Liver (tissue), 9 donors: ENCODE data around the gene TEP1. TPM values are rescaled to one million over a fixed set of nuclear protein-coding genes. Genes with fewer than 3 reads are reported as not detected.
A peak's percentile ranks its signal among the peaks of the same experiment; 100 is the strongest.

Experiments used
- DNase-seq: peaks from one replicate; pipeline ENCODE4 v3.0.0-alpha.2; 2017; ENCODE audit warnings: low spot score
- H3K27ac ChIP-seq, 2 donors: one replicate each; pipeline ENCODE4 v1.7.0; 2013; ENCODE audit warnings: inconsistent platforms in 2 of 2, low read length in 2 of 2, control low read depth in 1 of 2, low read depth in 1 of 2, mild to moderate bottlenecking in 1 of 2
- H3K27me3 ChIP-seq, 4 donors: one replicate each; pipeline versions ENCODE4 v1.6.1 to v1.7.0; 2013; ENCODE audit warnings: low read length in 3 of 4, inconsistent platforms in 1 of 4, mild to moderate bottlenecking in 1 of 4, moderate library complexity in 1 of 4; ENCODE audit not compliant: control insufficient read depth in 4 of 4, insufficient read depth in 4 of 4
- H3K36me3 ChIP-seq, 4 donors: one replicate each; pipeline versions ENCODE4 v1.6.1 to v1.7.0; 2013; ENCODE audit warnings: low read length in 3 of 4, mild to moderate bottlenecking in 3 of 4, low read depth in 1 of 4, moderate library complexity in 1 of 4; ENCODE audit not compliant: control insufficient read depth in 4 of 4, insufficient read depth in 3 of 4
- H3K4me1 ChIP-seq, 4 donors: one replicate each; pipeline versions ENCODE4 v1.6.1 to v1.7.0; 2013; ENCODE audit warnings: low read length in 3 of 4, mild to moderate bottlenecking in 3 of 4, moderate library complexity in 1 of 4; ENCODE audit not compliant: control insufficient read depth in 4 of 4, insufficient read depth in 4 of 4
- H3K4me3 ChIP-seq, 3 donors: one replicate each; pipeline versions ENCODE4 v1.6.1 to v1.7.0; 2013; ENCODE audit warnings: low read length in 3 of 3, control low read depth in 1 of 3, low read depth in 1 of 3, mild to moderate bottlenecking in 1 of 3
- H3K9ac ChIP-seq, 2 donors: one replicate each; pipeline ENCODE4 v1.7.0; 2013; ENCODE audit warnings: low read length in 2 of 2, mild to moderate bottlenecking in 2 of 2, moderate library complexity in 2 of 2, control low read depth in 1 of 2, low read depth in 1 of 2
- H3K9me3 ChIP-seq, 4 donors: one replicate each; pipeline versions ENCODE4 v1.6.1 to v1.7.0; 2013; ENCODE audit warnings: low read length in 3 of 4; ENCODE audit not compliant: control insufficient read depth in 4 of 4
- EGR1 ChIP-seq, 2 donors: IDR thresholded peaks; 2 replicates each; pipeline ENCODE4 v1.6.1; 2016 to 2018; ENCODE audit warnings: antibody characterized with exemption in 2 of 2, low read depth in 2 of 2
- FOXA1 ChIP-seq: IDR thresholded peaks from 2 replicates; pipeline ENCODE4 v1.6.1; 2016; ENCODE audit warnings: antibody characterized with exemption
- FOXA2 ChIP-seq: IDR thresholded peaks from 2 replicates; pipeline ENCODE4 v1.6.1; 2016; ENCODE audit warnings: antibody characterized with exemption
- GABPA ChIP-seq, 2 donors: IDR thresholded peaks in 1 of 2; conservative IDR thresholded peaks in 1 of 2; 2 replicates each; pipeline ENCODE4 v1.6.1; 2016; ENCODE audit warnings: antibody characterized with exemption in 2 of 2, mild to moderate bottlenecking in 1 of 2, moderate library complexity in 1 of 2
- HNF4A ChIP-seq, 2 donors: conservative IDR thresholded peaks; 2 replicates each; pipeline ENCODE4 v1.6.1; 2016; ENCODE audit warnings: antibody characterized with exemption in 2 of 2, mild to moderate bottlenecking in 2 of 2
- HNF4G ChIP-seq: IDR thresholded peaks from 2 replicates; pipeline ENCODE4 v1.6.1; 2016; ENCODE audit warnings: antibody characterized with exemption
- JUND ChIP-seq, 2 donors: IDR thresholded peaks; 2 replicates each; pipeline ENCODE4 v1.6.1; 2016; ENCODE audit warnings: antibody characterized with exemption in 2 of 2
- NR2F2 ChIP-seq: IDR thresholded peaks from 2 replicates; pipeline ENCODE4 v1.6.1; 2016; ENCODE audit warnings: antibody characterized with exemption
- RAD21 ChIP-seq, 2 donors: IDR thresholded peaks; 2 replicates each; pipeline ENCODE4 v1.6.1; 2016; ENCODE audit warnings: antibody characterized with exemption in 2 of 2, mild to moderate bottlenecking in 2 of 2
- RXRA ChIP-seq, 2 donors: IDR thresholded peaks; 2 replicates each; pipeline ENCODE4 v1.6.1; 2017 to 2018; ENCODE audit warnings: antibody characterized with exemption in 2 of 2, mild to moderate bottlenecking in 1 of 2
- SP1 ChIP-seq: IDR thresholded peaks from 2 replicates; pipeline ENCODE4 v1.6.1; 2018; ENCODE audit warnings: antibody characterized with exemption, mild to moderate bottlenecking
- TAF1 ChIP-seq: conservative IDR thresholded peaks from 2 replicates; pipeline ENCODE4 v1.6.1; 2016; ENCODE audit warnings: antibody characterized with exemption, mild to moderate bottlenecking
- YY1 ChIP-seq: IDR thresholded peaks from 2 replicates; pipeline ENCODE4 v1.6.1; 2016; ENCODE audit warnings: antibody characterized with exemption, mild to moderate bottlenecking
- WGBS: extraction: QIAGEN DNeasy Blood & Tissue Kit; methylation state at CpG from one replicate; pipeline ENCODE4 v1.1.7; 2013; 5-methylcytosine and 5-hydroxymethylcytosine counted together
- polyA plus RNA-seq, 2 donors: library from polyadenylated mRNA; stranded (reverse) in 1 of 2; unstranded in 1 of 2; fragments of 200-250 nt in 1 of 2; fragments of >200 nt in 1 of 2; fragmentation: Nextera tagmentation in 1 of 2; extraction: Ambion mirVana in 1 of 2; gene quantifications; one replicate each; pipeline versions ENCODE4 v1.2.1 to v1.2.3, GENCODE V29; 2013 to 2015
- total RNA-seq, 2 donors: library from RNA; depleted of rRNA; stranded (reverse); fragments of >200 nt; gene quantifications; one replicate each; pipeline ENCODE4 v1.2.3, GENCODE V29; 2014
- TF ChIP-seq, protein P1 (sequence below): IDR thresholded peaks from 2 replicates; pipeline ENCODE4 v1.6.1; 2016; ENCODE audit warnings: antibody characterized with exemption
- TF ChIP-seq, protein P2 (sequence below): IDR thresholded peaks from 2 replicates; pipeline ENCODE4 v1.6.1; 2016; ENCODE audit warnings: antibody characterized with exemption
- TF ChIP-seq, protein P3 (sequence below): fragments of 150-350 bp; IDR thresholded peaks from 2 replicates; pipeline ENCODE4 v1.5.1; 2017; ENCODE audit warnings: improper control_type of control experiment, low read depth, low read length; ENCODE audit not compliant: missing input control
- TF ChIP-seq, protein P4 (sequence below): IDR thresholded peaks from 2 replicates; pipeline ENCODE4 v1.6.1; 2016; ENCODE audit warnings: antibody characterized with exemption, mild to moderate bottlenecking
- TF ChIP-seq, protein P5 (sequence below): IDR thresholded peaks from 2 replicates; pipeline ENCODE4 v1.6.1; 2016; ENCODE audit warnings: antibody characterized with exemption
- donor health status: healthy.
- donor health status: healthy.
- donor health status: healthy.
- donor health status: healthy.
- donor health status: healthy.

Gene TEP1
- total and polyA plus RNA-seq, 4 donors: 3.9 to 20.7 (median 7.6) TPM

DNA sequence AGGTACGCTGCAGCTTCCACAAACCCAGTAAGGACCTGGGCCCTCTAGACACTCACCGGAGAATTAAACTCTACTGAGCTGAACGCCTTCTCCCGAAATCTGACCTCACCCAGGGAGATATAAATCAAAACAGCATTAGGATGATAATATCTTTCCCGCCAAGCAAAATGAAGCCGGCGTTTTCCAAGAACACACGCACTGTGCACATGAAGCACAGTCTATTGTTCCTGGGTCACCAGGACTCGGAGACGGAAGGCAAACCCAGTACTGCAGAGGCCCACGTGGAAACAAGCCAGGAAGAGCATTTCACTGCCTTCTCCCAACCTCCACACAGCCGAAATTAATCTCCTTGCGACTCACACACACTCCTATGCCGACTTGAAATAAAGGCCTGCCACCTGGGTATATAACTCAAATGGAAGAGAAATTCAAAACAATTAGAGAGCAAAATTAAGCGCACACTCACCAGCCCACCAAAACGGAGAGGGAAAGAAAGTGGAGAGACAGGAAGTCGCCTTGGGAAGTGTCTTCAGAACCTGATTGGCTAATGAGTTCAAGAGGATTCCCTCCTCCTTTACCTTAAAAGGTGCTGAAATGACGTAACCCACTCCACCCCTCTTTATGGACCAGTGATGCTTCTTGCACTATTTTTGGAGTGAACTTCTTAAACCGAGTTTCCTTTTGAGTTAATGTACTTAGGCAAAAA is 80.4 kb downstream of the TEP1 start, which contains the start of gene CCNB1IP1:
CCNB1IP1 (minus strand) TSS at position 492 of the 706 bp plus-strand sequence. CDS start 16,756 bp downstream, outside the sequence.
- Histone ChIP-seq H3K36me3 (peaks cover 0 to 11% (median 1%) of the 10 kb centered on the region in 4 donors), H3K4me3 (peak within 1 kb of the TSS; percentile 53 to 98 (median 79)), H3K27me3 (no peaks in the 10 kb centered on the region), H3K9me3 (no peaks in the 10 kb centered on the region), H3K4me1 (peaks cover 9 to 47% (median 39%) of the 10 kb centered on the region in 4 donors), H3K9ac (peak within 1 kb of the TSS; percentile 52 to 98), H3K27ac (peak within 1 kb of the TSS; percentile 81 to 97)
- TF ChIP-seq, protein P1, sequence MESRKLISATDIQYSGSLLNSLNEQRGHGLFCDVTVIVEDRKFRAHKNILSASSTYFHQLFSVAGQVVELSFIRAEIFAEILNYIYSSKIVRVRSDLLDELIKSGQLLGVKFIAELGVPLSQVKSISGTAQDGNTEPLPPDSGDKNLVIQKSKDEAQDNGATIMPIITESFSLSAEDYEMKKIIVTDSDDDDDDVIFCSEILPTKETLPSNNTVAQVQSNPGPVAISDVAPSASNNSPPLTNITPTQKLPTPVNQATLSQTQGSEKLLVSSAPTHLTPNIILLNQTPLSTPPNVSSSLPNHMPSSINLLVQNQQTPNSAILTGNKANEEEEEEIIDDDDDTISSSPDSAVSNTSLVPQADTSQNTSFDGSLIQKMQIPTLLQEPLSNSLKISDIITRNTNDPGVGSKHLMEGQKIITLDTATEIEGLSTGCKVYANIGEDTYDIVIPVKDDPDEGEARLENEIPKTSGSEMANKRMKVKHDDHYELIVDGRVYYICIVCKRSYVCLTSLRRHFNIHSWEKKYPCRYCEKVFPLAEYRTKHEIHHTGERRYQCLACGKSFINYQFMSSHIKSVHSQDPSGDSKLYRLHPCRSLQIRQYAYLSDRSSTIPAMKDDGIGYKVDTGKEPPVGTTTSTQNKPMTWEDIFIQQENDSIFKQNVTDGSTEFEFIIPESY: peak; percentile 24
- TF ChIP-seq GABPA (IDR thresholded peaks at IDR 0.05 in 1 of 2, conservative IDR thresholded peaks at IDR 0.05 in 1 of 2) (peak; percentile 39 to 65), JUND (IDR thresholded peaks at IDR 0.05) (peak; percentile 93 to 94), TAF1 (peak; percentile 54), FOXA1 (no peak), HNF4G (no peak), RAD21 (IDR thresholded peaks at IDR 0.05) (no peak), EGR1 (IDR thresholded peaks at IDR 0.05; ENCODE audit: low read depth in 2 of 2) (no peak), YY1 (no peak), FOXA2 (no peak), SP1 (peak; percentile 56), HNF4A (conservative IDR thresholded peaks at IDR 0.05) (no peak), NR2F2 (no peak), RXRA (IDR thresholded peaks at IDR 0.05) (peak in 1 of 2 donors; percentile 69)
- TF ChIP-seq, protein P2, sequence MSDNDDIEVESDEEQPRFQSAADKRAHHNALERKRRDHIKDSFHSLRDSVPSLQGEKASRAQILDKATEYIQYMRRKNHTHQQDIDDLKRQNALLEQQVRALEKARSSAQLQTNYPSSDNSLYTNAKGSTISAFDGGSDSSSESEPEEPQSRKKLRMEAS: no peak
- TF ChIP-seq, protein P3, sequence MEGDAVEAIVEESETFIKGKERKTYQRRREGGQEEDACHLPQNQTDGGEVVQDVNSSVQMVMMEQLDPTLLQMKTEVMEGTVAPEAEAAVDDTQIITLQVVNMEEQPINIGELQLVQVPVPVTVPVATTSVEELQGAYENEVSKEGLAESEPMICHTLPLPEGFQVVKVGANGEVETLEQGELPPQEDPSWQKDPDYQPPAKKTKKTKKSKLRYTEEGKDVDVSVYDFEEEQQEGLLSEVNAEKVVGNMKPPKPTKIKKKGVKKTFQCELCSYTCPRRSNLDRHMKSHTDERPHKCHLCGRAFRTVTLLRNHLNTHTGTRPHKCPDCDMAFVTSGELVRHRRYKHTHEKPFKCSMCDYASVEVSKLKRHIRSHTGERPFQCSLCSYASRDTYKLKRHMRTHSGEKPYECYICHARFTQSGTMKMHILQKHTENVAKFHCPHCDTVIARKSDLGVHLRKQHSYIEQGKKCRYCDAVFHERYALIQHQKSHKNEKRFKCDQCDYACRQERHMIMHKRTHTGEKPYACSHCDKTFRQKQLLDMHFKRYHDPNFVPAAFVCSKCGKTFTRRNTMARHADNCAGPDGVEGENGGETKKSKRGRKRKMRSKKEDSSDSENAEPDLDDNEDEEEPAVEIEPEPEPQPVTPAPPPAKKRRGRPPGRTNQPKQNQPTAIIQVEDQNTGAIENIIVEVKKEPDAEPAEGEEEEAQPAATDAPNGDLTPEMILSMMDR: no peak
- TF ChIP-seq, protein P4, sequence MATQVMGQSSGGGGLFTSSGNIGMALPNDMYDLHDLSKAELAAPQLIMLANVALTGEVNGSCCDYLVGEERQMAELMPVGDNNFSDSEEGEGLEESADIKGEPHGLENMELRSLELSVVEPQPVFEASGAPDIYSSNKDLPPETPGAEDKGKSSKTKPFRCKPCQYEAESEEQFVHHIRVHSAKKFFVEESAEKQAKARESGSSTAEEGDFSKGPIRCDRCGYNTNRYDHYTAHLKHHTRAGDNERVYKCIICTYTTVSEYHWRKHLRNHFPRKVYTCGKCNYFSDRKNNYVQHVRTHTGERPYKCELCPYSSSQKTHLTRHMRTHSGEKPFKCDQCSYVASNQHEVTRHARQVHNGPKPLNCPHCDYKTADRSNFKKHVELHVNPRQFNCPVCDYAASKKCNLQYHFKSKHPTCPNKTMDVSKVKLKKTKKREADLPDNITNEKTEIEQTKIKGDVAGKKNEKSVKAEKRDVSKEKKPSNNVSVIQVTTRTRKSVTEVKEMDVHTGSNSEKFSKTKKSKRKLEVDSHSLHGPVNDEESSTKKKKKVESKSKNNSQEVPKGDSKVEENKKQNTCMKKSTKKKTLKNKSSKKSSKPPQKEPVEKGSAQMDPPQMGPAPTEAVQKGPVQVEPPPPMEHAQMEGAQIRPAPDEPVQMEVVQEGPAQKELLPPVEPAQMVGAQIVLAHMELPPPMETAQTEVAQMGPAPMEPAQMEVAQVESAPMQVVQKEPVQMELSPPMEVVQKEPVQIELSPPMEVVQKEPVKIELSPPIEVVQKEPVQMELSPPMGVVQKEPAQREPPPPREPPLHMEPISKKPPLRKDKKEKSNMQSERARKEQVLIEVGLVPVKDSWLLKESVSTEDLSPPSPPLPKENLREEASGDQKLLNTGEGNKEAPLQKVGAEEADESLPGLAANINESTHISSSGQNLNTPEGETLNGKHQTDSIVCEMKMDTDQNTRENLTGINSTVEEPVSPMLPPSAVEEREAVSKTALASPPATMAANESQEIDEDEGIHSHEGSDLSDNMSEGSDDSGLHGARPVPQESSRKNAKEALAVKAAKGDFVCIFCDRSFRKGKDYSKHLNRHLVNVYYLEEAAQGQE: peak; percentile 87
- TF ChIP-seq, protein P5, sequence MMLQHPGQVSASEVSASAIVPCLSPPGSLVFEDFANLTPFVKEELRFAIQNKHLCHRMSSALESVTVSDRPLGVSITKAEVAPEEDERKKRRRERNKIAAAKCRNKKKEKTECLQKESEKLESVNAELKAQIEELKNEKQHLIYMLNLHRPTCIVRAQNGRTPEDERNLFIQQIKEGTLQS: no peak
- peak; percentile 41 for DNase-seq
- under 1% methylated on average over 19 of the region's 19 CpGs for WGBS
